GM13977 (cell line): ENCODE measurements around the gene ADO.

ENCODE experiments used
- DNase-seq: peaks from one replicate; pipeline ENCODE4 v3.0.0; 2012; ENCODE audit warnings: low spot score
- in situ Hi-C: fragments of 300-500 bp; cut with MboI; formaldehyde crosslinking; loops from one replicate; pipeline ENCODE4 v1.12.0; 2022; ENCODE audit warnings: low sequenced_read_pairs, low pct_unique_long_range_greater_than_20kb, mixed read lengths, inconsistent platforms; ENCODE audit not compliant: unreplicated experiment
- TF ChIP-seq, protein P1 (sequence below): IDR thresholded peaks from 2 replicates; pipeline ENCODE4 v1.5.1; 2012; ENCODE audit warnings: mild to moderate bottlenecking, control low read depth; ENCODE audit not compliant: insufficient read depth; ENCODE audit errors: extremely low read depth, missing control alignments

Gene ADO

GRCh38 chr10:62844280-62845011 is 39.9 kb downstream of the ADO start:
- TF ChIP-seq, protein P1, sequence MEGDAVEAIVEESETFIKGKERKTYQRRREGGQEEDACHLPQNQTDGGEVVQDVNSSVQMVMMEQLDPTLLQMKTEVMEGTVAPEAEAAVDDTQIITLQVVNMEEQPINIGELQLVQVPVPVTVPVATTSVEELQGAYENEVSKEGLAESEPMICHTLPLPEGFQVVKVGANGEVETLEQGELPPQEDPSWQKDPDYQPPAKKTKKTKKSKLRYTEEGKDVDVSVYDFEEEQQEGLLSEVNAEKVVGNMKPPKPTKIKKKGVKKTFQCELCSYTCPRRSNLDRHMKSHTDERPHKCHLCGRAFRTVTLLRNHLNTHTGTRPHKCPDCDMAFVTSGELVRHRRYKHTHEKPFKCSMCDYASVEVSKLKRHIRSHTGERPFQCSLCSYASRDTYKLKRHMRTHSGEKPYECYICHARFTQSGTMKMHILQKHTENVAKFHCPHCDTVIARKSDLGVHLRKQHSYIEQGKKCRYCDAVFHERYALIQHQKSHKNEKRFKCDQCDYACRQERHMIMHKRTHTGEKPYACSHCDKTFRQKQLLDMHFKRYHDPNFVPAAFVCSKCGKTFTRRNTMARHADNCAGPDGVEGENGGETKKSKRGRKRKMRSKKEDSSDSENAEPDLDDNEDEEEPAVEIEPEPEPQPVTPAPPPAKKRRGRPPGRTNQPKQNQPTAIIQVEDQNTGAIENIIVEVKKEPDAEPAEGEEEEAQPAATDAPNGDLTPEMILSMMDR: no peak
- in situ Hi-C loops: no loop called here
- no peak for DNase-seq

GRCh38 chr10:62847433-62847832 is 42.9 kb downstream of the ADO start:
- in situ Hi-C loops: no loop called here
- no peak for DNase-seq
- TF ChIP-seq, protein P1: no peak

DNA sequence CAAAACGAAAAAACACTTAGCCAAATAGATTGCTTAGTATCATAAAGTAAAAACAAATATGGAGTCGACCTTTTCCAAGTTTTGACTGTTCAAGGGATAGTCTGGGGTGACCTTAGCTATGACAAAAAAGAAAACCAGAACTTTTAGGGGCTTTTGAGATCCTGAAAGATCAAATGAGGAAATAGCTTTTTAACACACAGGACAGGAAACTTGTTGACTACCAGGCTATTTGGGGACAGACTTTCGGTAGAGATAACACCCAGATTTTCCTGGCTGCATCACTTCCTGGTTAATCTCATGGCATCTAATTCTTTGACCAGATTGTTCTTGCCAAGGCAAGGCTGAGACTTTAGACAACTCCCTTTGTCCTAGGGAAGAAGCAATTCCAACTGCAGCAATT is 46.1 kb downstream of the ADO start:
- in situ Hi-C loops: no loop called here
- TF ChIP-seq, protein P1: peak; percentile 3
- no peak for DNase-seq

DNA sequence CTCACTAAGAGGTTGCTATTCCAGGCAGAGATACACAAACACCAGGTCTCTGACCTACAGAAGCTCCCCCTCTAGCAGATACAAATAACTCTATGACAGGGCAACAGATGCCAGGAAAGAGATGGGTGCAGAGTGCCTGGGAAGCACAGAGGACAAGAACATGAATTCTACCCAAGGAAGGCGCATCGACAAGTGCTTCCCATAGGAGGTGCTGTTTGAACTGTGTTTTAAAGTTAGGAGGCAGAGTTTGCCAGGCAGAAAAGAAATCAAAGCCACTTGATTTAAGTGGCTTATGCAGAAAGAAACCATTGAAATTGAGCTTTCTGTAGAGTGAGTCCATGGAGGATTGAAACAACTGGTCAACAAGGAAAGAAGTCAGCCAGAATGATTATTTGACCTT is 46.9 kb downstream of the ADO start:
- in situ Hi-C loops: no loop called here
- TF ChIP-seq, protein P1: peak; percentile 44
- no peak for DNase-seq

GRCh38 chr10:62852961-62853702 is 48.6 kb downstream of the ADO start:
- in situ Hi-C loops: no loop called here
- TF ChIP-seq, protein P1: no peak
- DNase-seq: no peak

GRCh38 chr10:62853710-62854109 is 49.2 kb downstream of the ADO start:
- TF ChIP-seq, protein P1: no peak
- in situ Hi-C loops: no loop called here

More at GRCh38 chr10:62853710-62854109, 49.2 kb downstream of the ADO start:
- DNase-seq: no peak
